GM18868 (cell line): ENCODE measurements around the gene PTX4.
"Not testable (repeated sequence)": the region's sequence is repeated elsewhere in the genome, so short reads cannot be mapped to it uniquely, and the experiment has no call there.

ENCODE experiments used
- ATAC-seq: cut with Tn5 transposase; IDR thresholded peaks from one replicate; pipeline ENCODE4 v1.9.1; 2021; ENCODE audit warnings: mild to moderate bottlenecking, moderate library complexity; ENCODE audit not compliant: unreplicated experiment

PTX4 gene

DNA sequence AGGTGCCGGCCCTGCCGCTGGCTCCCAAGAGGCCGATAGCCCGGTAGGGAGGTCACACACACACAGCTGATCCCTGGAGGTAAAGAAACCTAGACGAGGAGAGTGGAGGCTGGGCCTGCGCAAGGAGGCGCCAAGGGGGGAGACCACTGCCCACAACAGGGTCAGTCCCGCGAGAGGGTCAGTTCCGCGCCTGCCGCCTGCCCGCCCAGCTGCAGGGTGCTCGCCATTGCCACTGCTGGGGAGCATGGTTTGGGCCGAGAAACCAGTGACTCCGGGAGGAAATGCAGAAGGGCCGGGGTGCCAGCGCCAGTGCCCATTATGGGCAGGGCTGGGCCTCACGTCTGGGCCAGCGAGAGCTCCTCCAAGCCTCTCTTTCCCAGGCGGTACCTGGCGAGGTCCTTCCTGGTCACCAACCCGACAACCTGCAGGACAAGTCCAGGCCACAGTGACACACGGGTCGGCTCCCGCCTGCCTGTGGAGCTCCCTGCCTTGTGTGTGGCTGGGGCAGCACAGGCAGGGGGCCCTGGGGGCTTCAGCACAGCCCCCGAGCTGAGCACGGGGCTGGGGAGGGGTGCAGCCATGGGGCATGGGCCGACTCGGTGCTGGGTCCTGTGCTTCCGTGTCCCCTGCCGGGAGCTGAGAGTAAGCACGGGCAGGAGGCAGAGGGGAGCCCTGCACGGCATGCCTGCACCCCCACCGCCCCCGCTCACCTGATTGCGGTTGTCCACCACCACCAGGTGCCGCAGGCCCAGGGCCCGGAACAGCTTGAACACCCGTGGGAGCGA is 42.3 kb downstream of the PTX4 start:
- ATAC-seq, result no peak

DNA sequence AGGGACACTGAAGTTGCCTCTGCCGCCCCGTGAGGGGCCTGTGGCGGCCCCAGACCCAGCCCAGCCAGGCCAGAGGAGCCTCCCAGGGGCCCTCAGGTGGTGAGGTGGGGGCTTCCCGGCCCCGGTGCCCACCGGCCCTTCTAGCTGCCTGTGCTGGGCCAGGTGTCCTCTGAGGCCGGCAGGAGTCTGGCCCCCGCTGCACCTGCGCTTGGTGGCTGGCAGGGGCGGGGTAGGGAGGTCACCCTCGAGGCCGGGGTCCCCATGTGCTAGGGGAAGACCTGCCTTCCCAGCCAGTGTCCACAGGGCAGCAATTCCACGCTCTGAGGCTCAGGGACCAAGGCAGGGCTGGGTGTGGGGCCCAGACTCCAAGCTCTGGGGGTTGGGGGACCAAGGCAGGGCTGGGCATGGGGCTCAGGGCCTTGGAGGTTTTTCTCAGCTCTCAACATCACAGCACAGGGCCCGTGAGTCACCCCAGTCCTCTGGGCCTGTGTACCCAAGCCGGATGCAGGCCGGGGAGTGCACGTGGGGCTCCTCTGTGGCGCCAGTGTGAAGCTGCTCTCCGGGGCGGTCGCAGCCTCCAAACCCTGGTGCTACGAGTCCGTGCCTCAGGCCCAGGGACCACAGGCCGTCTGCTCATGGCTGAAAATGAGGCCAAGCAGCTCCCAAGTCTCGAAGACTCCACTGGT is 43.1 kb downstream of the PTX4 start:
- no peak for ATAC-seq

DNA sequence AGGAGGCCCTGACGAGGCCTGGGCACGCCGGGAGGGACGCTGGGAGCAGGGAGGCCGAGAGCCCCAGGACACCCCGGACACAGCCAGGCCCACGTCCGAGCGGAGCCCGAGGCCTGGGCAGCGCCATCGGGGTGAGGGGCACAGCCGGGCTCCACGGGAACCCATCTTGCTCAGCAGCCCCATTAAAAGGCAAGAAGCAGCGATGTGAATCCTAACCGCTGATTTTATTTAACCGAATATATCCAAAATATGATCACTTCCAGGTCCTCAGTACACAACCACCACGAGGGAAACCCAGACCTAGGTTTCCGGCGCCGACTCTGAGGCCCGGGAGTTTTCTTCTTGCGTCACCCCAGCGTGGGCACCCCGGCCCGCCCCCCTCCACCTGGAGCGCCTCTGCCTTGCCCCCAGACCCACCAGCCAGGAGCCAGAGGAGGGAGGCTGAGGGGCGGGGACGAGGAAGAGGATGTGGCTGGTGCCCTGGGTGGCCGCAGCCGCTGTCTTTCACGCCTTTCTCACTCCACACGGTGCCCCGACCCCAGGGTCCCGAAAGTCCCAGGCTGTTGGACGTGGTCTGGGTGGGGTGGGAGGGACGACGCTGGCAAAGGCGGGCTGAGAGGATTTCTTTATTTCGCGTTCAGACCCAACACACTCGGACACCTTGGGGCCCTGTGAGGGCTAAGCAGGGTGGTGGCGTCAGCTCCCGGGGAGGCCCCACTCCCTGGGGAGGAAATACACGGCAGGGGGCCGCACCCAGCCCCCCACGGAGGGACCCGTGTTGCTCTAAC is 43.8 kb downstream of the PTX4 start:
- ATAC-seq, result no peak

DNA sequence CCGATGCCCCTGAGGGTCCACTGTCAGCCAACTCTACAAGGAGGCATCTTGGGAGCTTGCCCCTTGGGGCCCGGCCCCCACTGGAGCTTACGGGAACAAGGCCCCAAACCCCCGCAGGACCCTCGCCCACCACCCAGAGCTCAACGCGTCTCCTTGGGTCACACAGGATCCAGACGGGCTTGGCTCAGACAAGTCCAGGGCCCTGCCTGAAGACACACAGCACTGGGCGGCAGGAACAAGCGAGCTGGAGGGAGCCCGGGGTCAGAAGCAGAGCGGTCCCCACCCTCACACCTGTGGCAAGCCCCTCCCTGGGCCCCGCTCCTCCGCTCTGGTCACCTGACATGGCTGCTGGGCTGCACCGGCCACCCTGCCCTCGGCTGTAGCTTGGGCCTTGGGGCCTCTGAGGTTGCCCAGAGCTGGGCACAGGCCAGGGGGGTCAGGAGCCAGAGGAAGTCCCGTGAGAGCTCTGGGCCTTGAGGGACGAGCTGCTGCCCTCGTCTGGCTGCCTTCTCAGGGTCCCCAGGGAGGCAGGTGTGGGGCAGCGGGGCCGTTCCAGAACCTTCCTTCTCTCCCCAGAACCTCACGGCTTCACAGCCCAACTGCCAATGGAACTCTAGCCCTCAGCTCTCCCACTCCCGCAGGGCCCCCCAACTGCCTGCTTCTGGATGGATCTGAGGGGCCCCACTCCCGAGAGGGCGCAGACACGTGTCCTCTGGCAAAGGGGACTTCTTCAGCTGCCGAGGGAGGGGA is 44.6 kb downstream of the PTX4 start, which contains the start of gene CCDC154:
TSS of gene CCDC154 (minus strand) at position 577 of the 750 bp plus-strand sequence. CDS start at position 343, 234 bp downstream.
- ATAC-seq, result no peak

DNA sequence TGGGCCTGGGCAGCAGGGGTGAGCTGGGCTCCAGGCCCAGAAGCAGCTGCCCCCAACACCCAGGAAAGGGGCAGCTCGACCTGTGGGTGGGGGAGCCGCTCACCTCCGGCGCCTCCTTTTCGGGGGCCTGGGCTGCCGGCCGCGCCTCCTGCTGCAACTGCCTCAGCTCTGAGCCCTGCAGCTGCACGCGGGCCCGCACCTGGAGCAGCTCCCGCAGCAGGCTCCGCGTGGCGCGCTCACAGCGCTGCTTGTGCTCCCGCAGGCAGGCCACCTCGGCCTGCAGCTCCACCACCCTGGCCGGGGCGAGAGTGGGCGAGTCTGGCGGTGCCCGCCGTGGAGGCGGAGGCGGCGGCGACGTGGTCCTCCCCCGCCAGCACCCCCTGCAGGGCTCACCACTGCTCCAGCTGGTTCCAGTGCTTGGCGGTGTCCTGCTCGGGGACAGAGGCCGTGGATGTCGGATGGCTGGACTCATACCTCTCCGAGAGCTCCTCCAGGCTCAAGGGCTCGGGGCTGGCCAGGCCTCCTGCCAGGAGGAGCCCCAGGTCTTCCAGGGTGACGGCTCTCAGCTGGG is 45.3 kb downstream of the PTX4 start:
- no peak for ATAC-seq

DNA sequence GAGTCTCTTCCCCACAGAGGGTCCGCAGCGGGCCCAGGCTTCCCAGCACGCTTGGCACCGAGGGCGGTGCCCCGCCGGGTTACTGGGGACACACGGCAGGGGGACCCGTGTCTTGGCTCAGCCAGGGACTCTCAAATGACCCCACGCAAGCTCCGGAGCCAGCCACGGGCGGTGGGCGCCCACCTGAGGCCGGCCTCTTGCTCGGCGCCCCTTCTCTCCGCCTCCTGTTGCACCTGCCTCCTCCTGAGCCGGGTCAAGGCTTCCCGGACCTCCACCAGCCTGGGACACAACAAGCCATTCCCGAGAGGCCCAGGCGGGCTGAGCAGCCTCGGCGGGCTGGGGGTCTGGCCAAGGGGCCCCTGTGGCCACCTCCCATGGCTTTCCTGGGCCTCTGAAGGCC is 46.0 kb downstream of the PTX4 start:
- no peak for ATAC-seq

DNA sequence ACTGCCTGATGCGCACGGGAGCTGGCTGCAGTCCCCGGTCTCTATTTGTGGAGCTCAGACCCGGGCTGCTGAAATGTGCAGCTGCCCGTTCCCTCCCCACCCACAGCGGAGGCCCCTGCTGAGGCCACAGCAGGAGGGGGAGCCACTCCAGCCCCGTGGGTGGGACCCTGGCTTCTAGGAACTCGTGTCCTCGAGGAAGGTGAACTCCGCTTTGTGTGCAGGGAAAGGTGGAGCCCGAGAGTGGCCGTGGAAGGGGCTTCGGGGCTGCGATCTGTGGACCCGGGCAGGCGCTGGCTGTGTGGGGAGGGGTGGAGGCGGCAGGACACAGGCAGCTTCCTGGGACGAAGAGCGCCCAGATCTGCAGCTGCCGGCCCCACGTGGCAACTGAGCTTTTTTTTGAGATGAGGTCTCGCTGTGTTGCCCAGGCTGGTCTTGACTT is 47.3 kb downstream of the PTX4 start:
- ATAC-seq, result no peak

DNA sequence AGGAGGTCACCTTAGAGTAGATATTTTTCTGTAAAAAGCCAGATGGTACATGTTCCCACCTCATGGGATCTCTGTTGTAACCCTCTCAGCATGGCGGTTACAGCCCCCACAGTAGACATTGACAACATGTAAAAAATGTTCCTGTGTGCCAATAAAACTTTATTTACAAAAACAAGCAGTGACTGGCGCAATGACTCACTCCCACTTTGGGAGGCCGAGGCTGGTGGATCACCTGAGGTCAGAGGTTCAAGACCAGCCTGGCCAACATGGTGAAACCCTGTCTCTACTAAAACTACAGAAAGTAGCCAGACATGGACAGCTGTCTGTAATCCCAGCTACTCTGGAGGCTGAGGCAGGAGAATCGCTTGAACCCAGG is 49.1 kb downstream of the PTX4 start:
- ATAC-seq, result not testable (repeated sequence)

DNA sequence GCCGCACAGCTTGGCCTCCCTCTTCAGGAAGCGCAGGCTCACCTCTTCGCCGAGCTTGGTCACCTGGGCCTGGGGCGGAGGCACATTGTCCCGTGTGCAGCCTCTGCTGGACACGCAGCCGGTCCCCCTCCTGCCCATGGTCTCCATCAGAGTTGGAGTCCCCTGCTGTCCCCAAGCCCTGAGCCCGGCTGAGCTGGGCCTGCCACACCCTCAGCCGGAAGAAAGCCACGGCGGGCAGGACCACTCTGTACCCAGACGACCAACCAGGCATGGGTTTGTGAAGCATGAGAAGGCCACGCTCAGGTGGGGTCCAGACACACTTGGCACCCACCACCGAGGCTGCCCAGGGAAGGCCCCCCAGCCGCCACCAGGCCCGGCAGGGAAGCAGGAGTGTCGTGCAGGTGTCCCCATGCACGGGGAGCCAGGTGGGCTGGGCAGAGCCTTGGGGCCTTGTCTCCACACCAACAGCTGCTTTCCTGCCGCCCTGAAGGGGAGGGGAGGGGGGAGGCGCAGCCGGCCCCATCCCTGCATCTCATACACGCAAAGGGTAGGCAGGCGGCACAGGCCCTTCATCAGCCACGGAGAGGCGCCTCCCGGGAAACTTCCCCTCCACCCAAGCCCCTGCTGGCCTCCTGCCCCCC is 49.6 kb downstream of the PTX4 start:
- no peak for ATAC-seq

DNA sequence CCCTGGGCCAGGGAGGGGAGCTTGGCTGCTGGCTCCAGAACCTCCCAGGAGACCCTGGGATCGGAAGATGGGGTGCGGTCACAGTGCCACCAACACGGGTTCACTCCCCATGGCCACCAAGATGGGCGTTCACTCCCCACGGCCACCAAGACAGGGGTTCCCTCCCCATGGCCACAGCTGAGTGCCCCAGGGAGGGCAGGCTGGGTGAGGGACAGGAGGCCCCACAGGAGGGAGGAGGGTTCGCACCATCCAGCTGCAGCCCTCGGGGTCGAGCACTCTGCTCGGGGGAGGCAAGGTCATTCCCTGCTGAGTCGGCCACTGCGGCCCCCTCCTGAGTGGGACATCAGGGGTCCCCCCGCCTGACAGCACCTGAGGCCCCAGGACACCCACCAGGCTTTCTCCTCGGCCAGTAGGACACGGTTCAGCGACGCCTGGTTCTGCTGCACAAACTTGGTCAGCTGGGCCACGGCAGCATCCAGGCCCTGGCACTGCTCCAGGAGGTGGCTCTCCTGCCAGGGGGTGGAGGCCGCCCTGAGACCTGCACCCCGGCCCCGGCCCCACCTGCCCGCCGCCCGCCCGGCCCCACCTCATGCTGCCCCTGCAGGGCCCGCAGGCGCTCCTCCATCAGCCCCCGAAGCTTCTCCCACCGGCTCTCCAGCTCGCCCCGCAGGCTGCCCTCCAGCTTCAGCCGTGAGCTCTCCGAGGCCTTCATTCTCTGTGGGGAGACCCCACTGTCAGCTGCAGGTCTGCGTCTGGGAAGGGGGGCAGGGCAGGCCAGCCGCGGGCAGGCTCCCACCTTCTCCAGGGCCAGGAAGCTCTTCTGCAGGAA is 50.3 kb downstream of the PTX4 start:
- no peak for ATAC-seq

DNA sequence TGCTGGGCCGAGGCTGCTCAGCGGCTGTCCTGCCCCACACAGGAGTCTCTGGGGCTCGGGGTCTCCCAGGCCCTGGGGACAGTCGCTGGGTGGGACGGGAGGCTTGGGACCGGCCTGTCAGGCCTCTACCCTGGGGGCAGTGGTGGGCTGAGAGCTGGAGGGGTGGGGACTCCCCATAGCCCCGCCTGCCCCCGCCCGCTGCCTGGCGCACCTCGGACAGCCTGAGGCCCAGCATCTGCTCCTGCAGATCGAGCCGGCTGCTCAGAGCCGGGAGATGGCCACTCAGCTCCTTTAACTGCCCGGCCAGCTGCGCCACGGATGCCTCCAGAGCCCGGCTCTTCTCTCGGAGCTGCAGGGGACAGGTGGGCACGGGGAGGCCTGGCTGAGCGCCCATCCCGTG is 51.1 kb downstream of the PTX4 start:
- ATAC-seq, result no peak

DNA sequence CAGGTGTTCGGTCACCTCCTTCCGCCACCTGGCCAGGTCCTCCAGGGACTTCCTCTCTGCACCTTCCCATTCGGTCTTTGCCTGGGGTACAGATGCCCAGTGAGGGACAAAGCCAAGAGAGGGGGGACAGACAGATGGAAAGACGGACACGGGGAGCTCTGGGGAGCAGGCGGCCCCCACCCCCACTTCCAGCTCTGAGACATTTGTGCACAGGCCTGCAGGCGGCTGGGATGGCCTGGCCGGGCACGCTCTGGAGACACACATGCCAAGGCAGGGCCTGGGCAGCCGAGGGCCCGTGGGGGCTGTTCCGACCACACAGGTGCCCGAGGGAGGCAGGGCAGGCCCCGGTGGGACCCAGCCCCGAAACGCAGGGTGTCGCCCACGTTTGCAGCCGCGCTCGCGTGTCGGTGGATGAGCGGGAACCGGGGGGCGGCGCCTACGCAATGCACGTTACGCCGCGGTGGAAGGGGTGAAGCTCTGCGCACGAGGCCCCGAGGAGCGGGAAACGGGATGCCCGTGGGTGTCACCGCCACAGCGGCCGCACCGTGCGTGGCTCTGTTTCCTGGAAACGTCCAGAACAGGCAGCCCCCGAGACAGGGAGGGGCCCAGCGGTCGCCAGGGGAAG is 51.9 kb downstream of the PTX4 start:
- no peak for ATAC-seq

DNA sequence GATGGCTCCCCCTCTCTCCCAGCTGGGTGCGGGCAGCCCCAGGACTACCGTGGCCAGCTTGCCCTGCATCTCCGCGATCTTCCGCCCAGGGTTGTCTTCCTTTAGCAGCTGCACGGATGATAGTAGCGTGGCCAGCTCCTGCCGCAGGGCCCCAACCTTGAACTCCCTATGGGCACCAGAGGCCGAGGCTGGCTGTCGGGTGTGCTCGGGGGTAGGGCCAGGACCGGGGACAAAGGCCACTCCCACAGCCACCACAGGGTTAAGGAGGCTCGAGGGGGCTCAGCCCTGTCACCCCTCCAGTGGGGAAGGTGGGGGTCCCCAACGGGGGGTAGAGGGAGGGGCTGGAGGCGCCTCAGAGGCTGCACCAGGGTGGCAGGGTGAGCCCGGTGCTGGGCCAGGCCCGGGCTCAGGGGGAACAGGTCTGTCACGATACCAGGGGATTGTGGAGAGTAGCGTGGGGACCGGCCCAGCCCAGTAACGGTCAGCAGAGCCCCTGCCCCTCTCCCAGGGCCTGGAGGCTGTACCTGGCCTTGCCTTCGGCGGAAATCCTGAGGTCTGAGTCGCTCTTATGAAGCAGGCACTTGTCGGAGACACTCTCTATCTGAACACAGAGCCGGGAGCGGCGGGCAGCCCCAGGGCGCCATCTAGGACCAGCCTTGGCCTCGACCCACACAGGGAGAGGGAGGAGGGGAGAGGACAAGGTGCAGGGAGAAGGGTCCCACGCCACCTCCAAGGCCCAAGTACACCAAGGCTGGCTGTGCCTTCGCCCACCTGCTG is 52.6 kb downstream of the PTX4 start:
- ATAC-seq, result no peak
